Measurements from ENCODE around the gene THSD4. TPM values are rescaled to one million over a fixed set of nuclear protein-coding genes. Genes with fewer than 3 reads are reported as not detected.

The THSD4 gene
- total RNA-seq, 2 experiments from 2014 or later: not detected

DNA sequence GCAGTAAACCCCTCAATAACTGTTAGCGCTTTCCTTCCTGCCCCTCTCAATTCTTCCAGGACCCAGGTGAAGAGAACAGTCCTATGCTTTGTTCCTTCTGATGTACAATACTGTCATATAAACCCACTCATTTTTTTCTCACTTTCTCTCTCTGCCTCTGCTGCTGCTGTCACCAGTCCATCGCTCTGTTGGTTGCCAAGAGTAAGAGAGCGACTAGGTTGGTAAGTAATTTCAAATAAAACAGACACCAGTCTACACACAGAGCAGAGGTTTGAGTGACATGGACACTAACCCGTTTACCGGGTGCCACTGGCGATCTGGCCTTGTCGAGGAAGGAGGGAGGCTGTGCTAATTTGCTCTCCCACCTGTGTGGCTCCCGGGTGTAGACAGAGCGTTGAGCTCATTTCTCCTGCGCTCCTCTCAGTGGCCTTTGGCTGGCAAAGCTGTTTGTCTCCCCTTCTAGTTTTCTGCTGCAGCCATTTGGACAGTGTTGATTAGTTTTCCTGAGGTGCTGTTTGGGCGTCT, 215.4 kb downstream of the THSD4 start:
- ChIA-PET POLR2A (no interaction called here), CTCF (interaction anchor here (0.7 kb wide), 1 partner anchor 35 kb away, joined by 3 read pairs; no protein-coding TSS in a partner anchor)
- DNase-seq (no peak), ATAC-seq (ENCODE audit: poor library complexity) (no peak)
- H3K9me3 Mint-ChIP-seq: no peaks in the 10 kb centered on the region
- Histone ChIP-seq H3K36me3 (ENCODE audit: insufficient read depth, low read length) (no peaks in the 10 kb centered on the region), H3K4me3 (ENCODE audit: low read length) (no peak overlapping the region), H3K9me3 (ENCODE audit: control insufficient read depth in 1 of 2, insufficient read depth in 1 of 2, low read length in 2 of 2) (no peaks in the 10 kb centered on the region), H3K4me1 (ENCODE audit: insufficient read depth, low read length) (no peaks in the 10 kb centered on the region), H3K27me3 (ENCODE audit: control insufficient read depth in 1 of 2, insufficient read depth in 2 of 2, low read length in 2 of 2) (no peaks in the 10 kb centered on the region), H3K27ac (ENCODE audit: low read depth in 1 of 2, low read length in 2 of 2) (no peak overlapping the region)
- intact Hi-C loops (cut with DNase I, micrococcal nuclease): no loop called here
- no peaks in the 10 kb centered on the region for H3K4me1 Mint-ChIP-seq (ENCODE audit: low read depth)
- H3K27me3 Mint-ChIP-seq: no peaks in the 10 kb centered on the region
- no peak overlapping the region for H3K27ac Mint-ChIP-seq
- H3K36me3 Mint-ChIP-seq (ENCODE audit: low read depth): no peaks in the 10 kb centered on the region
- TF ChIP-seq CTCF (IDR thresholded peaks at IDR 0.05): no peak
- no peak overlapping the region for H3K4me3 Mint-ChIP-seq

- Mint-ChIP-seq H3K4me1 (ENCODE audit: low read depth) (no peaks in the 10 kb centered on the region), H3K27me3 (no peaks in the 10 kb centered on the region), H3K36me3 (ENCODE audit: low read depth) (no peaks in the 10 kb centered on the region), H3K27ac (no peak overlapping the region), H3K9me3 (no peaks in the 10 kb centered on the region), H3K4me3 (no peak overlapping the region)
- Histone ChIP-seq H3K4me1 (ENCODE audit: insufficient read depth, low read length) (no peaks in the 10 kb centered on the region), H3K27me3 (ENCODE audit: control insufficient read depth in 1 of 2, insufficient read depth in 2 of 2, low read length in 2 of 2) (no peaks in the 10 kb centered on the region), H3K9me3 (ENCODE audit: control insufficient read depth in 1 of 2, insufficient read depth in 1 of 2, low read length in 2 of 2) (no peaks in the 10 kb centered on the region), H3K27ac (ENCODE audit: low read depth in 1 of 2, low read length in 2 of 2) (no peak overlapping the region), H3K4me3 (ENCODE audit: low read length) (no peak overlapping the region), H3K36me3 (ENCODE audit: insufficient read depth, low read length) (no peaks in the 10 kb centered on the region)
- intact Hi-C loops (cut with DNase I, micrococcal nuclease): no loop called here
- POLR2A ChIA-PET: no interaction called here
- no peak for TF ChIP-seq CTCF (IDR thresholded peaks at IDR 0.05)
- no peak for ATAC-seq (ENCODE audit: poor library complexity)
- CTCF ChIA-PET: no interaction called here
- DNase-seq: no peak
Observed at GRCh38 chr15:71331173-71331572, 215.9 kb downstream of the THSD4 start.

DNA sequence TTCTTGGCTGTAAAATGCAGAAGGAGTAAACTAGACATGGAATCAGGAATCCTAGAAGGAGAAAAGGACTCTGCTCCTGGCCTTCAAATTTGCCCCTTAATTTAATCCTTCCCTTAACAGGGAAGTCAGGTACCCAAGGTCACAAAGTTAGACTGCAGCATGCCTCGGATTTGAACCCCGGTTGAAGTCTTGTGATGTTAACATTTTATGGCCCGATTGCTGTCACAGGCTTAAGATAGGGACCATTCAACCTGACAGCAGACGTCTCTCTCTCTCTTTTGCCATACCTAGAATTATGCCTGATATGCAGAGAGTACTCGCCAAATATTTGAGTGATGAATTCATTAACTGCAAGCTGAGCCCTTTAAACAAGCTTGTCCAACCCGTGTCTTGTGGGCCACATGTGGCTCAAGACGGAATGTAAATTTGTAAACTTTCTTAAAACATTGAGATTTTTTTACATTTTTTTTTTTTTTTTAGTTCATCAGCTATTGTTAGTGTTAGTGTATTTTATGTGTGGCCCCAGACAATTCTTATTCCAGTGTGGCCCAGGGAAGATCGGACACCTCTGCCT, 217.2 kb downstream of the THSD4 start:
- Histone ChIP-seq H3K36me3 (ENCODE audit: insufficient read depth, low read length) (no peaks in the 10 kb centered on the region), H3K4me1 (ENCODE audit: insufficient read depth, low read length) (no peaks in the 10 kb centered on the region), H3K4me3 (ENCODE audit: low read length) (no peak overlapping the region), H3K27ac (ENCODE audit: low read depth in 1 of 2, low read length in 2 of 2) (no peak overlapping the region), H3K27me3 (ENCODE audit: control insufficient read depth in 1 of 2, insufficient read depth in 2 of 2, low read length in 2 of 2) (no peaks in the 10 kb centered on the region), H3K9me3 (ENCODE audit: control insufficient read depth in 1 of 2, insufficient read depth in 1 of 2, low read length in 2 of 2) (no peaks in the 10 kb centered on the region)
- ChIA-PET POLR2A (no interaction called here), CTCF (no interaction called here)
- no peak for TF ChIP-seq CTCF (IDR thresholded peaks at IDR 0.05)
- H3K36me3 Mint-ChIP-seq (ENCODE audit: low read depth): no peaks in the 10 kb centered on the region
- intact Hi-C loops (cut with DNase I, micrococcal nuclease): no loop called here
- H3K9me3 Mint-ChIP-seq: no peaks in the 10 kb centered on the region
- no peak for ATAC-seq (ENCODE audit: poor library complexity)
- H3K27me3 Mint-ChIP-seq: no peaks in the 10 kb centered on the region
- no peaks in the 10 kb centered on the region for H3K4me1 Mint-ChIP-seq (ENCODE audit: low read depth)
- no peak for DNase-seq
- no peak overlapping the region for H3K4me3 Mint-ChIP-seq
- no peak overlapping the region for H3K27ac Mint-ChIP-seq

Data from CD4-positive, alpha-beta T cell (primary cell).